Stomach (tissue), 4 donors: ENCODE results near the gene VEGFB.

ENCODE experiments used
- EP300 ChIP-seq: sonication (generic); formaldehyde crosslinking; IDR thresholded peaks from one replicate; pipeline ENCODE4 v1.6.1; 2017; ENCODE audit warnings: antibody characterized with exemption
- POLR2A ChIP-seq, 4 donors: fragments of 450-650 bp; IDR thresholded peaks; one replicate each; pipeline ENCODE4 v1.6.1; 2016; ENCODE audit warnings: antibody characterized with exemption in 4 of 4, control low read depth in 2 of 4, mild to moderate bottlenecking in 1 of 4, moderate library complexity in 1 of 4
- POLR2AphosphoS5 ChIP-seq, 3 donors: sonication (generic); formaldehyde crosslinking; IDR thresholded peaks; one replicate each; pipeline ENCODE4 v1.6.1; 2016; ENCODE audit warnings: antibody characterized with exemption in 3 of 3
- TF ChIP-seq, protein P1 (sequence below), 7 experiments: fragments of 450-650 bp in 4 of 7; fragments of 200-600 bp in 3 of 7; sonication (generic) in 3 of 7; IDR thresholded peaks; one replicate each; pipeline ENCODE4 v1.5.1; 2016 to 2019; ENCODE audit warnings: antibody characterized with exemption in 7 of 7, control low read depth in 2 of 7, mild to moderate bottlenecking in 1 of 7

- TF ChIP-seq, protein P1, sequence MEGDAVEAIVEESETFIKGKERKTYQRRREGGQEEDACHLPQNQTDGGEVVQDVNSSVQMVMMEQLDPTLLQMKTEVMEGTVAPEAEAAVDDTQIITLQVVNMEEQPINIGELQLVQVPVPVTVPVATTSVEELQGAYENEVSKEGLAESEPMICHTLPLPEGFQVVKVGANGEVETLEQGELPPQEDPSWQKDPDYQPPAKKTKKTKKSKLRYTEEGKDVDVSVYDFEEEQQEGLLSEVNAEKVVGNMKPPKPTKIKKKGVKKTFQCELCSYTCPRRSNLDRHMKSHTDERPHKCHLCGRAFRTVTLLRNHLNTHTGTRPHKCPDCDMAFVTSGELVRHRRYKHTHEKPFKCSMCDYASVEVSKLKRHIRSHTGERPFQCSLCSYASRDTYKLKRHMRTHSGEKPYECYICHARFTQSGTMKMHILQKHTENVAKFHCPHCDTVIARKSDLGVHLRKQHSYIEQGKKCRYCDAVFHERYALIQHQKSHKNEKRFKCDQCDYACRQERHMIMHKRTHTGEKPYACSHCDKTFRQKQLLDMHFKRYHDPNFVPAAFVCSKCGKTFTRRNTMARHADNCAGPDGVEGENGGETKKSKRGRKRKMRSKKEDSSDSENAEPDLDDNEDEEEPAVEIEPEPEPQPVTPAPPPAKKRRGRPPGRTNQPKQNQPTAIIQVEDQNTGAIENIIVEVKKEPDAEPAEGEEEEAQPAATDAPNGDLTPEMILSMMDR (IDR thresholded peaks at IDR 0.05) = peak in 4 of 7 experiments; percentile 21 to 59 (median 51)
- TF ChIP-seq POLR2A (IDR thresholded peaks at IDR 0.05) = peak in 2 of 4 donors; percentile 87 to 94
- no peak for TF ChIP-seq EP300
- TF ChIP-seq POLR2AphosphoS5 (IDR thresholded peaks at IDR 0.05) = peak; percentile 61 to 97 (median 97)
Observed at GRCh38 chr11:64185175-64185692, 49.1 kb upstream of the VEGFB start.
